HepG2 (cell line): Measurements from ENCODE around the gene SLC6A17.

Experiments
- ARID3A ChIP-seq: IDR thresholded peaks from 2 replicates; pipeline ENCODE4 v1.6.1; 2012; ENCODE audit warnings: low read depth, low read length, improper control_type of control experiment
- ATF6 ChIP-seq: sonication (generic); formaldehyde crosslinking; conservative IDR thresholded peaks from 2 replicates; pipeline ENCODE4 v1.4.0; 2020; ENCODE audit warnings: missing genetic modification reagents
- ATF7-NPFF ChIP-seq: sonication (generic); formaldehyde crosslinking; IDR thresholded peaks from 2 replicates; pipeline ENCODE4 v1.8.1; 2023; ENCODE audit warnings: mild to moderate bottlenecking, low read depth, missing genetic modification reagents, moderate library complexity
- BHLHE40 ChIP-seq: IDR thresholded peaks from 2 replicates; pipeline ENCODE4 v1.6.1; 2011; ENCODE audit warnings: low read length, improper control_type of control experiment
- CTCF ChIP-seq: sonication (generic); formaldehyde crosslinking; IDR thresholded peaks from 2 replicates; pipeline ENCODE4 v1.5.0; 2020; ENCODE audit warnings: mild to moderate bottlenecking, missing genetic modification reagents, moderate library complexity
- ELF1 ChIP-seq: sonication (generic); formaldehyde crosslinking; IDR thresholded peaks from 2 replicates; pipeline ENCODE4 v1.4.0; 2020; ENCODE audit warnings: missing genetic modification reagents
- HMG20B ChIP-seq: conservative IDR thresholded peaks from 2 replicates; pipeline ENCODE4 v1.6.1; 2016; ENCODE audit warnings: missing genetic modification reagents, missing compliant biosample characterization
- KAT7 ChIP-seq: IDR thresholded peaks from 2 replicates; pipeline ENCODE4 v1.6.1; 2018; ENCODE audit warnings: borderline replicate concordance, missing compliant biosample characterization
- MED8 ChIP-seq: sonication (generic); formaldehyde crosslinking; IDR thresholded peaks from 2 replicates; pipeline ENCODE4 v1.8.1; 2023; ENCODE audit warnings: mild to moderate bottlenecking, missing genetic modification reagents; ENCODE audit not compliant: insufficient replicate concordance
- RNF219 ChIP-seq: sonication (generic); formaldehyde crosslinking; IDR thresholded peaks from 2 replicates; pipeline ENCODE4 v1.5.0; 2020; ENCODE audit warnings: mild to moderate bottlenecking, missing genetic modification reagents
- SP1 ChIP-seq, 2 experiments: fragments of 450-650 bp in 1 of 2; sonication (generic) in 1 of 2; formaldehyde crosslinking in 1 of 2; IDR thresholded peaks; 2 replicates each; pipeline versions ENCODE4 v1.4.0 to v1.6.1; 2016 to 2020; ENCODE audit warnings: missing genetic modification reagents in 1 of 2
- THAP11 ChIP-seq: IDR thresholded peaks from 2 replicates; pipeline ENCODE4 v1.6.1; 2016; ENCODE audit warnings: missing biosample characterization, missing genetic modification reagents
- ZFP36L1 ChIP-seq: sonication (generic); formaldehyde crosslinking; IDR thresholded peaks from 2 replicates; pipeline ENCODE4 v1.8.0; 2022; ENCODE audit warnings: mild to moderate bottlenecking, missing genetic modification reagents, moderate library complexity
- ZNF432 ChIP-seq: sonication (generic); formaldehyde crosslinking; IDR thresholded peaks from 2 replicates; pipeline ENCODE4 v1.5.0; 2020; ENCODE audit warnings: missing genetic modification reagents, mild to moderate bottlenecking, borderline replicate concordance

- no peak for TF ChIP-seq ZFP36L1 (CRISPR knock-in tag)
- no peak for TF ChIP-seq ARID3A
- TF ChIP-seq KAT7 (CRISPR knock-in tag) = no peak
- no peak for TF ChIP-seq HMG20B
- TF ChIP-seq ZNF432 = no peak
- no peak for TF ChIP-seq SP1 (IDR thresholded peaks at IDR 0.05)
- no peak for TF ChIP-seq SP1 (CRISPR knock-in tag; IDR thresholded peaks at IDR 0.05)
- TF ChIP-seq BHLHE40 = no peak
- TF ChIP-seq MED8 (CRISPR knock-in tag) = no peak
- no peak for TF ChIP-seq THAP11 (CRISPR knock-in tag)
- no peak for TF ChIP-seq CTCF
- no peak for TF ChIP-seq RNF219 (CRISPR knock-in tag)
- TF ChIP-seq ELF1 = no peak
- TF ChIP-seq ATF7-NPFF = no peak
- TF ChIP-seq ATF6 (CRISPR knock-in tag) = no peak
Measured at GRCh38 chr1:110158261-110158660, 8.0 kb downstream of the SLC6A17 start.
